SW480 (cell line): Measurements from ENCODE around the gene PXMP2.
"Not testable (repeated sequence)": the region's sequence is repeated elsewhere in the genome, so short reads cannot be mapped to it uniquely, and the experiment has no call there.

Experiments used
- DNase-seq: peaks from one replicate; pipeline ENCODE4 v3.0.0-alpha.2; 2016; ENCODE audit warnings: low spot score

Gene PXMP2

GRCh38 chr12:132753670-132754069 is 66.3 kb downstream of the PXMP2 start:
- DNase-seq: not testable (repeated sequence)

GRCh38 chr12:132754160-132754932 is 67.0 kb downstream of the PXMP2 start:
- no peak for DNase-seq
